H1 (cell line): ENCODE measurements around the gene SLC30A3. TPM values are rescaled to one million over a fixed set of nuclear protein-coding genes. Genes with fewer than 3 reads are reported as not detected.

Experiments
- BACH1 ChIP-seq: IDR thresholded peaks from 2 replicates; pipeline ENCODE4 v1.6.1; 2012; ENCODE audit warnings: low read length, improper control_type of control experiment
- CTCF ChIP-seq, 3 experiments: IDR thresholded peaks; 1 replicate in 2 of 3; 2 replicates in 1 of 3; pipeline versions ENCODE4 v1.5.1 to v1.6.1; 2011; ENCODE audit warnings: low read length in 3 of 3, mild to moderate bottlenecking in 3 of 3, inconsistent platforms in 2 of 3, low read depth in 1 of 3, moderate library complexity in 1 of 3; ENCODE audit not compliant: insufficient read depth in 1 of 3; ENCODE audit errors: control extremely low read depth in 1 of 3
- HDAC2 ChIP-seq, 2 experiments: fragments of 300-600 bp in 1 of 2; sonication (generic) in 1 of 2; IDR thresholded peaks; 2 replicates each; pipeline ENCODE4 v1.6.1; 2011 to 2012; ENCODE audit warnings: low read depth in 2 of 2, low read length in 2 of 2, mild to moderate bottlenecking in 2 of 2, moderate library complexity in 2 of 2, borderline replicate concordance in 1 of 2, inconsistent platforms in 1 of 2
- JUN ChIP-seq: IDR thresholded peaks from 2 replicates; pipeline ENCODE4 v1.6.1; 2011; ENCODE audit warnings: low read depth, mild to moderate bottlenecking, improper control_type of control experiment, low read length
- MAX ChIP-seq: IDR thresholded peaks from 2 replicates; pipeline ENCODE4 v1.6.1; 2012; ENCODE audit warnings: inconsistent platforms
- POLR2A ChIP-seq, 2 experiments: IDR thresholded peaks; 1 replicate in 1 of 2; 2 replicates in 1 of 2; pipeline ENCODE4 v1.6.1; 2011; ENCODE audit warnings: low read depth in 2 of 2, low read length in 2 of 2, mild to moderate bottlenecking in 2 of 2; ENCODE audit errors: control extremely low read depth in 1 of 2
- TAF7 ChIP-seq: optimal IDR thresholded peaks from 2 replicates; pipeline ENCODE3; 2011; ENCODE audit warnings: low read depth, mild to moderate bottlenecking, inconsistent platforms, low read length, moderate library complexity, borderline replicate concordance
- YY1 ChIP-seq: IDR thresholded peaks from 2 replicates; pipeline ENCODE4 v1.6.1; 2011; ENCODE audit warnings: low read depth, mild to moderate bottlenecking, low read length
- polyA plus RNA-seq, 7 experiments: library from polyadenylated mRNA; depleted of rRNA in 3 of 7; stranded (reverse) in 5 of 7; unstranded in 2 of 7; fragments of >200 nt in 5 of 7; fragments of 200-250 nt in 2 of 7; gene quantifications; 1 replicate in 5 of 7; 2 replicates in 1 of 7; 4 replicates in 1 of 7; pipeline versions ENCODE4 v1.2.1 to v1.2.3, GENCODE V29; 2011 to 2013; ENCODE audit warnings: missing spikeins in 2 of 7, mixed read lengths in 2 of 7
- total RNA-seq: library from RNA; stranded (reverse); fragmentation: NEBNext Ultra II Directional; extraction: Animal tissue kit (Norgen Biotek cat#: 25700); gene quantifications from 2 replicates; pipeline ENCODE4 v1.2.1, GENCODE V29; 2021

Gene SLC30A3
- total and polyA plus RNA-seq, 2 of the 8 experiments (the other 6 are each of a cell fraction or from before 2014, with no cell fraction given), result 15.2 to 30.7 TPM

DNA sequence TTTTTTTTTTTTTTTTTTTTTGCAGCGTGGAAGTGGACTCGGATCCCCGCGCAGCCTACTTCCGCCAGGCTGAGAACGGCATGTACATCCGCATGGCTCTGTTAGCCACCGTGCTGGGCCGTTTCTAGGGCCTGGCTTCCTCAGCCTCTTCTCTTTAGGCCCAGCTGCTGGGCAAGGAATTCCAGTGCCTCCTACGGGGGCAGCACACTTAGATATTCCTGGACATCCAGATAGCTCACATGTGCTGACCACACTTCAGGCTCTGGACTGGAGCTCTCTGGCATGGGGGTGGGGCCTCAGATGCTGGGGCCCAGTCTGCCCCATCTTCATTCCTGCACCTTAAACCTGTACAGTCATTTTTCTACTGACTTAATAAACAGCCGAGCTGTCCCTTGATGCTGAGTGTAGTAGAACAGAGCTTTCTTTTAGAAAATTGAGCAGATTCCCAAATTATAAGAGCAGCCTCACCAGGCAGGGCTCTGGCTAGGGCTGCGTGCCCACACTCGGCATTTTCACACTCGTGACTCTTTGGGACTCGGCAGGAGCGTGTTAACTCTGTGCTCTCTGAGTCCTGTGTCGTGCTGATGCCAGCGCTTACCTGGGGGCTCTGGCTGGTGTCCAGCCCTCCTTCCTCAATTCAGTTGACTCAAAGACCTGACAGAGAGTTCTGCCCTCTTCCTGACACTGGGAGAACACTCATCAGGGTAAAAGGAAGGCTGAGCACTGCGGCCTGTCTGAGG, 19.3 kb downstream of the SLC30A3 start (continued):
- no peak for TF ChIP-seq BACH1
- no peak for TF ChIP-seq MAX
- no peak for TF ChIP-seq HDAC2 (IDR thresholded peaks at IDR 0.05; ENCODE audit: borderline replicate concordance in 1 of 2, low read depth in 2 of 2, low read length in 2 of 2)
- TF ChIP-seq TAF7, result no peak
- TF ChIP-seq YY1, result no peak
- no peak for TF ChIP-seq CTCF (IDR thresholded peaks at IDR 0.05; ENCODE audit: control extremely low read depth in 1 of 3, insufficient read depth in 1 of 3, low read depth in 1 of 3, low read length in 3 of 3)
- TF ChIP-seq POLR2A (IDR thresholded peaks at IDR 0.05; ENCODE audit: control extremely low read depth in 1 of 2, low read depth in 2 of 2, low read length in 2 of 2), result no peak
- no peak for TF ChIP-seq JUN
